Vagina (tissue), 2 donors: ENCODE results near the gene SLC35F1. TPM values are rescaled to one million over a fixed set of nuclear protein-coding genes. Genes with fewer than 3 reads are reported as not detected.

ENCODE experiments used
- DNase-seq, 2 donors: peaks; one replicate each; pipeline ENCODE4 v3.0.0-alpha.2; 2017; ENCODE audit errors: extremely low spot score in 2 of 2
- H3K27ac ChIP-seq: fragments of 200-600 bp; sonication (generic); one replicate; pipeline ENCODE4 v1.5.1; 2019
- H3K27me3 ChIP-seq: fragments of 200-600 bp; sonication (generic); one replicate; pipeline ENCODE4 v1.5.1; 2019
- H3K36me3 ChIP-seq, 2 donors: fragments of 200-600 bp; sonication (generic); one replicate each; pipeline ENCODE4 v1.5.1; 2017 to 2019
- H3K4me1 ChIP-seq: fragments of 200-600 bp; sonication (generic); one replicate; pipeline ENCODE4 v1.5.1; 2019
- H3K4me3 ChIP-seq, 2 donors: fragments of 200-600 bp; sonication (generic); 1 replicate in 1 of 2; 2 replicates in 1 of 2; pipeline ENCODE4 v1.5.1; 2016 to 2019
- H3K9me3 ChIP-seq: fragments of 200-600 bp; sonication (generic); one replicate; pipeline ENCODE4 v1.5.1; 2019
- CTCF ChIP-seq, 3 experiments: fragments of 450-650 bp in 2 of 3; fragments of 200-600 bp in 1 of 3; sonication (generic) in 1 of 3; IDR thresholded peaks; one replicate each; pipeline ENCODE4 v1.5.1; 2017 to 2019; ENCODE audit warnings: antibody characterized with exemption in 3 of 3, mild to moderate bottlenecking in 2 of 3, moderate library complexity in 2 of 3
- POLR2A ChIP-seq, 2 donors: fragments of 450-650 bp; IDR thresholded peaks; one replicate each; pipeline ENCODE4 v1.6.1; 2017; ENCODE audit warnings: antibody characterized with exemption in 2 of 2, mild to moderate bottlenecking in 2 of 2, moderate library complexity in 2 of 2
- POLR2AphosphoS5 ChIP-seq, 2 donors: sonication (generic); formaldehyde crosslinking; IDR thresholded peaks; one replicate each; pipeline ENCODE4 v1.9.0; 2017; ENCODE audit warnings: antibody characterized with exemption in 2 of 2, mild to moderate bottlenecking in 2 of 2, low read depth in 1 of 2; ENCODE audit not compliant: insufficient read depth in 1 of 2
- intact Hi-C: fragments of 100-400 bp; cut with DNase I; formaldehyde crosslinking; loops from one replicate; pipeline ENCODE4 v1.15.1; 2023
- total RNA-seq: library from RNA; depleted of rRNA; stranded (reverse); fragments of >200 nt; gene quantifications from one replicate; pipeline ENCODE4 v1.2.3, GENCODE V29; 2016

The SLC35F1 gene
- total RNA-seq, 1 donor from 2014 or later, result 2.7 TPM

- no peaks in the 10 kb centered on the region for H3K4me1 ChIP-seq
- no peak overlapping the region for H3K4me3 ChIP-seq
- DNase-seq, result no peak
- no peaks in the 10 kb centered on the region for H3K9me3 ChIP-seq
- no peak for TF ChIP-seq POLR2A (IDR thresholded peaks at IDR 0.05)
- TF ChIP-seq CTCF (IDR thresholded peaks at IDR 0.05), result no peak
- TF ChIP-seq POLR2AphosphoS5 (IDR thresholded peaks at IDR 0.05; ENCODE audit: insufficient read depth in 1 of 2, low read depth in 1 of 2), result no peak
- H3K36me3 ChIP-seq, result no peaks in the 10 kb centered on the region
- H3K27me3 ChIP-seq, result no peaks in the 10 kb centered on the region
- no peak overlapping the region for H3K27ac ChIP-seq
- intact Hi-C loops, result no loop called here
These were observed 392.4 kb downstream of the SLC35F1 start for GRCh38 chr6:118299457-118299856.

- no peak overlapping the region for H3K4me3 ChIP-seq
- H3K27me3 ChIP-seq, result no peaks in the 10 kb centered on the region
- intact Hi-C loops, result no loop called here
- DNase-seq, result no peak
- no peaks in the 10 kb centered on the region for H3K4me1 ChIP-seq
- no peak overlapping the region for H3K27ac ChIP-seq
- no peak for TF ChIP-seq CTCF (IDR thresholded peaks at IDR 0.05)
- no peak for TF ChIP-seq POLR2A (IDR thresholded peaks at IDR 0.05)
- no peak for TF ChIP-seq POLR2AphosphoS5 (IDR thresholded peaks at IDR 0.05; ENCODE audit: insufficient read depth in 1 of 2, low read depth in 1 of 2)
- no peaks in the 10 kb centered on the region for H3K9me3 ChIP-seq
- H3K36me3 ChIP-seq, result no peaks in the 10 kb centered on the region
These were observed 397.3 kb downstream of the SLC35F1 start for GRCh38 chr6:118304321-118304720.

GRCh38 chr6:118305081-118305480, 398.0 kb downstream of the SLC35F1 start:
- Histone ChIP-seq H3K27me3 (no peaks in the 10 kb centered on the region), H3K27ac (no peak overlapping the region), H3K4me1 (no peaks in the 10 kb centered on the region), H3K36me3 (no peaks in the 10 kb centered on the region), H3K9me3 (no peaks in the 10 kb centered on the region), H3K4me3 (no peak overlapping the region)
- intact Hi-C loops, result no loop called here
- DNase-seq, result no peak
- TF ChIP-seq POLR2AphosphoS5 (IDR thresholded peaks at IDR 0.05; ENCODE audit: insufficient read depth in 1 of 2, low read depth in 1 of 2) (no peak), POLR2A (IDR thresholded peaks at IDR 0.05) (no peak), CTCF (IDR thresholded peaks at IDR 0.05) (no peak)

GRCh38 chr6:118306392-118307238, 399.6 kb downstream of the SLC35F1 start:
- Histone ChIP-seq H3K27me3 (no peaks in the 10 kb centered on the region), H3K4me1 (no peaks in the 10 kb centered on the region), H3K4me3 (no peak overlapping the region), H3K36me3 (no peaks in the 10 kb centered on the region), H3K27ac (no peak overlapping the region), H3K9me3 (no peaks in the 10 kb centered on the region)
- TF ChIP-seq POLR2A (IDR thresholded peaks at IDR 0.05), result no peak
- no peak for TF ChIP-seq POLR2AphosphoS5 (IDR thresholded peaks at IDR 0.05; ENCODE audit: insufficient read depth in 1 of 2, low read depth in 1 of 2)
- TF ChIP-seq CTCF (IDR thresholded peaks at IDR 0.05), result no peak
- no peak for DNase-seq
- intact Hi-C loops, result no loop called here

GRCh38 chr6:118307581-118307980, 400.5 kb downstream of the SLC35F1 start:
- TF ChIP-seq POLR2AphosphoS5 (IDR thresholded peaks at IDR 0.05; ENCODE audit: insufficient read depth in 1 of 2, low read depth in 1 of 2) (no peak), POLR2A (IDR thresholded peaks at IDR 0.05) (no peak), CTCF (IDR thresholded peaks at IDR 0.05) (no peak)
- Histone ChIP-seq H3K9me3 (no peaks in the 10 kb centered on the region), H3K4me3 (no peak overlapping the region), H3K27ac (no peak overlapping the region), H3K4me1 (no peaks in the 10 kb centered on the region), H3K36me3 (no peaks in the 10 kb centered on the region), H3K27me3 (no peaks in the 10 kb centered on the region)
- intact Hi-C loops, result no loop called here
- no peak for DNase-seq
